ENCODE measurements around the gene GMPPA. TPM values are rescaled to one million over a fixed set of nuclear protein-coding genes. Genes with fewer than 3 reads are reported as not detected.
A peak's percentile ranks its signal among the peaks of the same experiment; 100 is the strongest.

GMPPA gene
- polyA plus RNA-seq, 10 donors = 21.7 to 29.9 (median 24.9) TPM

DNA sequence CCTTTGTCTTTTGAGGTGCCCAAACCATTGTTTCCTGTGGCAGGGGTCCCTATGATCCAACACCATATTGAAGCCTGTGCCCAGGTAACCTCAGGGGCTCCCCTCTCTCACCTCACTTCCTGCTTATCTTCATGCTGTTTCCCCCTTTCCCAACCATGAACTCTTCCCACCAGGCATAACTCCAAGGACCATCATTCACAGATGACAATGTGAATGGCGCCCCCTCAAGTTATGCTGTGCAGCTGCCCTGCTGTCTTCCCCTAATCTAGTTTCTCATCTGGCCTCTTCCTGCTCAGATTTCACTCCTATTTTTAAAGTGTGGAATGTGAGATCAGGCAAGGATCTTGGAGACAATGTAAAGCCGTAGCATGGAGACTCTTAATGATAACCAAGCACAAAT lies 1.4 kb downstream of the GMPPA start:
- no peak for DNase-seq

- no peak for DNase-seq
Measured at GRCh38 chr2:219501849-219502248, 3.2 kb downstream of the GMPPA start.

DNA sequence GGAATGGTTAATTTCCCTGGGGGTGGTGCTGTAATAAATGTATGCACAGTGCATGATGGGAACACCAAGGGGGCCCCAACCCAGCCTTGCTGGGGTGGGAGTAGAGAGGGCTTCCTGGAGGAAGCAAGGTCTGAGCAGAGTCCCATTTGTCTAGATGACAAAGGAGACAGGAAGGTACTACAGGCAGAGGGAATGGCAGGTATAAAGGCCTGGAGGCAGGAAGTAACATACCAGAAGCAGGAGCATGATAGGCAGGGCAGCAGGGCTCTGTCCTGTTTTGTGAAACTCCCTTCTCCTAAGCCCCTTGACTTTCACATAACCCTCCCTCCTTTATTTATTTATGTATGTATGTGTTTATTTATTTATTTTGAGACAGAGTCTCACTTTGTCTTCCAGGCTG lies 3.9 kb downstream of the GMPPA start:
- no peak for DNase-seq

- no peak for DNase-seq
Measured at GRCh38 chr2:219505585-219505984, 6.9 kb downstream of the GMPPA start.

DNA sequence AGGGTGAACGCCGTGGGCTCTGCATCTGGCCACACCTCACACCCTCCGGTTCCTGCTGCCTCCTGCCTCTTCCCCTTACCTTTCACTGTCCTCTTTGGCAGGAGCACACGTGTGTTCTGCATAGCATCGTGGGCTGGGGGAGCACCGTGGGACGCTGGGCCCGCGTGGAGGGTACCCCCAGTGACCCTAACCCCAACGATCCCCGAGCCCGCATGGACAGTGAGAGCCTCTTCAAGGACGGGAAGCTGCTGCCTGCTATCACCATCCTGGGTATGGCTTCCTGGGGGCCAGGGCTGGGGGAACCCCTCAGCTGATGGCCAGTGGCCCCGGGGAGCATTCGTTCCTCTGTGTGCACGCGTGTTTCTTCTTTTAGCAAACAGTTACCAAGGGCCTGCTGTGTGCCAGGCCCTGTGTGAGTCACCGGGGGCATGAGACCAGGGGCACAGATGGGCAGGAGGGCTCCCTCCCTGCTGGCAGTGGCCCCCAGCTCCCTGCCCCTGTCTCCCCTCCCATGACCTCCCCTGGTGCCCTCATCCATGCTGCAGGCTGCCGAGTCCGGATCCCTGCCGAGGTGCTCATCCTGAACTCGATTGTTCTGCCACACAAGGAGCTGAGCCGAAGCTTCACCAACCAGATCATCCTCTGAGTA lies 7.6 kb downstream of the GMPPA start:
- no peak for DNase-seq

DNA sequence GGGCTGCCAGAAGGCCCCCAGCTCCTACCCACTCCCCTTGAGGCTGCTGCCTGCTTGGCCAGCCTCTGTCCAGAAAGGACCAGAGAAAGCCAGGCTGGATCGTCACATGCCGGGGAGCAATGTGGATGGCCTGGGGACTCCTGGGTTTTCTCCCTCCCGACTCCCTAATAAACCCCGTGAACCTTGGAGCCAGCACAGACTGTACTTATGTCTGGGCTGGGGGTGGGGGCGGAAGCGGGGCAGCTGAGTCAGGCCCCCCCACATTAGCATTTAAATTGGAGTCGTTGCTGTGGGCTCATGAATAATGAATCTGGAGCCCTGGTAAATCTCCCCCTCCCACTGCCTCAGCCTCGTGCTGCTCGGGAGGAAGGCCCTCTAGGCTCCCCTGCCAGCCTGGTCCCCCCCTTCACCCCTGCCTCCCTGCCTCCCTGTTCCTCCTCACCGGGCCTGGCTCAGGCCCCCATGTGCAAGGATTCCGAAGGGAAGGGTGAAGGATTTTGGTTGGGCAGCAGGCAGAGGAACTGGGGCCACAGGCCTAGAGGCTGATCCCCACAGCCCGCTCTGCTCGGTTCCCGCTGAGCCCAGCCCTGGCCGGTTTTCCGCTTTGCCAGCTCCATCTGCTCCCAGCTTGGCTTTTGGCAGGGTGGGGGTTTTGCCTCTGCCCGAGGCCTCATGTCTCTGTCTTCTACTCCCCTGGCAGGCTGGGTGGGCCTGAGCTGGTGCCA lies 8.3 kb downstream of the GMPPA start:
- peak in 1 of 3 donors; percentile 62 for DNase-seq

DNA sequence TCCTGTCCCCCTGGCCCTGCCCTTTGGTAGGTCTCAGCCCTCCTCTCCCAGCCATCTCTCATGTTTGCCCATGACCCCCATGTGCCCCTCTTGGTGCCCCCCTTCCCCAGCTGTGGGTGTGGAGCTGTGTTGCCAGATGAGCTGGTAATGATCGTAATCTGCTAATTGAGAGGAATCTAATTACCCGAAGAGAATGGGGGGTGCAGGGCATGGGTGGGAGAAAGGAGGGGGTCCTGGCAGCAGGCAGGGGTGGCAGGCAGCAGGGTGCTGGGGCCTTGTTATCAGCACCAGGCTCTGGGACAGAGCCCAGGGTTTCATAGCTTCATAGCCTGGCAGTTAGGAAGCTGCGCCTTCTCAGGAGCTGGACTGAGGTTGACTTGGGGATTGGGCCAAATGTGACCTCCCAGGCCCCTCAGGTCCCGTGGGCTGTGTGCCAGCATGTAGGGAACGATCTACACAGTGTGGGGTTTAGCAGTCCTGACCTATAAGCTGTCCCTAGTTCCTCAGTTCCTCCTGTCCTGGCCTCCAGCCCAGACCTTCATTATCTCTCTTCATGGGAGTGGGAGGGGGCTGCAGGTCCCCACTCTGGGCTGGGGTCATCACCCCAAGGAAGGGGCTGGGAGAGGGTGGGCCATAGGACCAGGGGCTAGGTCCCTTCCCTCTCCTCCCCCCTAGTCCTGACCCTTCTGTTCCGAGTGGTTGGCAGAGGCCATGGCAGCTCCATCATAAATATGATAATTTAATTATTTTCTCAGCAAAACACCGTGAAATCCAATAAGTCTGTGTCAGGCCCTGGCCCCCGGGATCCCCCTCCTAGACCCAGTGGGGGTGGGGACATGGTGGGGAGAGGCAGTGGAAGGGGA lies 9.1 kb downstream of the GMPPA start:
- no peak for DNase-seq

DNA sequence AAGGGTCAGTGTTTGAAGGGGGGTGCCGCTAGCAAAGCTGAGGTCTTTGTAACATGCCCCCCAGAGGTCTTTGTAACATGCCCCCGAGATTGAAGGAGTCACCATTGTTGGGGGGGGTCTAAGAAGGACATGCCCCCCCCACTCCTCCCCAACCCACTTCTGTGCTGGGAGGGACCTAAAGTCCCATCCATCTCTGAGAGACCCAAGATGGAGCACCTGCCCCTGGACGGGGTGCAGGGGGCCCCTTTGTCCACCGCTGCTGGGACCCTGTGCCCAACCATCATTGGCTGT lies 9.7 kb downstream of the GMPPA start:
- DNase-seq = no peak

DNA sequence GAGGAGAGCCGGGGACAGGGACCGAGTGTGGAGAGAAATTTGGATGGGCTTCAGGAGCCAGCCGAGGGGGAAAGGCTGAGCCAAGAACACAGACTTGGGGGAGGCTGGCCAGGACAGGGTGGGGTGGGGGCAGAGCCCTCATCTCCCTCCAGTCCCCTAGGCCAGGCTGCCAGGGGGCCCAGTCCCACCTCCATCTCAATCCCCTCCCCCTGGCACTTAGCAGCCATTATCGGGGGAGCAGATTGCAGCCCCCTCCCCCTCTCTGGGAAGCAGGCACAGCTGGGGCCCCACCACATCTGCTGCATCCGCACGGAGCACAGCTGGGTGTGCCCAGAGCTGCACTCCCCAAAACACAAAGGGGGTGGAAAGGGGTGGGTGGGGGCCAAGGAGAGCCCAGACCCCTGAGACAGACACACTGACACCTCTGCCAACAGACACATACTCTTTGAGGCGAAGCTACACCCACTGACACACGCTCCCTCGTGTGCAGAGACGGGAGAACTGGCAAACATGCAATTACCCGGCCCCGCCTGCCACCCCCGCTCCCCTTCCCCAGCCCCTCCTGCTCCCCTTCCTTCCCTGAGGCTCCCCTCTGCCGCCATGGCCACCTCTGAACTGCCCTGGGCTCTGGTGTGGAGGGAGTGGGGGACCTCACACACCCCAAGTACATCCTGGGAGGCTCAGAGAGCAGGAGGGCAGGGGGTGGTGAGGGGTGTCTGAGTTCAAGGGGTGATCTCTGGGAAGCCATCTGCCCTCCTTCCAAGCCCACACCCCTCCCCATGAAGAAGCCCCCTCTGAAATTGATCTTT lies 10.5 kb downstream of the GMPPA start:
- DNase-seq = peak in 1 of 3 donors; percentile 71

DNA sequence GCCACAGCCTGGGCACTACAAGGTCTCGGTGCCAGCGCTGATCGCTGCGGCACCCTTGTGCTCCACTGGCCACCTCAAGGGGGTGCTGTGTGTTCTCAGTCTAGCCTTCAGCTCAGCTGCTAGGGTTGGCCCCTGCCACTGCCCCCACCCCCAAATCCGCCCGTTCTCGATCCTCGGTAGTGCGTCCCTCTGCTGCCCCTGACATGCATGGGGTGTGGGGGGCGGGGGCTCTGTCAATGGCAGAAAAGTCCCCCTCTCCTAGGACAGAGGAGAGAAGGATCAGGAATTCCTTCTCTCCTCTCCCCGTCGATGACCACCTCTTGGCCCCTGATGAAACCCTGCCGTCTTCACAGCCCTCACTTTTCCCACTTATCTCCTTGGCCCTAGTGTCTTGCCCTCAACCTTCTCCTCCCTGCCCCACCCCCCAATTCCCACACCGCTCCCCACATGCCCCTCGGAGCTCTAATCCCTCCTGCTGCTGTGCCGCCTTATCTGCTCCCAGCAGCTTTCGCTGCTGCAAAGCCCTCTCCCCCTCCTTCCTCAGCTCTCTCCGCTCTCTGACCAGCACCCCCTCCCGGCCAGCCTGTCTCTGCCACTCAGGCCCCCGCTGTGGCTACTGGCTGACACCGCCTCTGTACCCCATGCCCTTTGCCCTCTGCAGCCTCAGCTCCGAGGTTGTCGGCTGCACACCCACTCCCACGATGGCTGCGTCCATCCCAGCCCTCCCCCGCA lies 11.3 kb downstream of the GMPPA start:
- DNase-seq = peak in 2 of 3 donors; percentile 63 to 84

GRCh38 chr2:219510512-219511135 lies 11.9 kb downstream of the GMPPA start:
- DNase-seq = no peak

- no peak for DNase-seq
Measured at GRCh38 chr2:219511547-219512325, 13.0 kb downstream of the GMPPA start.

DNA sequence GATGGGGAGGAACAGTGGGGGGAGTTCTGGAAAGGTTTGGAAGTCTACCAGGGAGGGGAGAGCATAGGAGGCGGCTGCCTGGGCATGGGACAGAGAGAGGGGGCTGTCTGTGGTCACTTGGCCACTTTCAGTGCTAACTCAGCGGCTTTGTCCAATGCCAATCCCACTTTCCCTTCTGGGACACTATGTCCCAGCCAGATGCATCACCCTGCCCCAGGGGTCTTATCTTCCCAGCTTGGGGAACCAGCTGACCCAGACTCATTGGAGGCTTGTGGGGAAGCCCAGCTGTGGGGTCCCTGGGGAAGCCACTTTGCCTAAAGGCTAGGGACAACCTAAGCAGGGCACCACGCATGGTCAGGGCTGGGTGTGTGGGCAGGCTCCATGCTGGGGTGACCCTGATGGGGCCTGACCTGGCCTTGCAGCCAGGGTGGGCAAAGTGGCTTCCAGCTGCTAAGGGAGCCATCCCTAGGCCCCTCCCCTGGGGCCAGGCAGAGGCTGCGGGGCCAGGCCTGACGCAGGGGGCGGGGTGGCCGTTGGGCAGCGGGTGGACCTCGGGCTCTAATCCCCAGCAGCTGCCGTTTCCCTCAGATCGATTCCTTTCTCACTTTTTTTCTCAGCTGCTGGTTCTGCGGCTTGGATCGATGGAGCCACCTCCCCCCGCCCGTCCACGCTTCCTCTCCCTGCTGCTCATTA lies 14.0 kb downstream of the GMPPA start:
- peak in 1 of 3 donors; percentile 38 for DNase-seq

DNA sequence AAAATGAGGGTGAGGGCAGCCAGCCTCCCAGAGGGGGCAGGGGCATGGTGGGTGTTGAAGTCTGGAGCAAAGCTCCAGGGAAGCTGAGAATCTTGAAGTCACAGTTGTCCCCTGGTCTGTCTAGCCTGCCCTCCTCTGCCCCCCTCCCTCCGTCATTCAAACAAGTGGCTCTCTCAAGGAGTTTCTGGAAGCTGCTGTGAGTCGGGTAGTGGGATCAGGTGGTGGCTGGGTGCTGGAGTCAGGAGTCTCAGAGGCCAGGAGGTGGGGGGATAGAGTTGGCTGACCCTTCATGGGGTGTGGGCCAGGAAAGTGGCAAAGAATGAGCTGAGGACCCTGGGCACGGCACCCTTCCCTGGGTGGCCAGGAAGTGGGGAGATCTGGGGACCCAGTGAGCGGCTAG lies 15.1 kb downstream of the GMPPA start:
- no peak for DNase-seq

- peak in 1 of 3 donors; percentile 52 for DNase-seq
Measured at GRCh38 chr2:219514196-219514761, 15.6 kb downstream of the GMPPA start, which contains the start of gene ASIC4. TSS of gene ASIC4 (plus strand) at chr2:219514482. CDS start at chr2:219514725, 243 bp downstream.

- no peak for DNase-seq
Measured at GRCh38 chr2:219514836-219515235, 16.1 kb downstream of the GMPPA start.

DNA sequence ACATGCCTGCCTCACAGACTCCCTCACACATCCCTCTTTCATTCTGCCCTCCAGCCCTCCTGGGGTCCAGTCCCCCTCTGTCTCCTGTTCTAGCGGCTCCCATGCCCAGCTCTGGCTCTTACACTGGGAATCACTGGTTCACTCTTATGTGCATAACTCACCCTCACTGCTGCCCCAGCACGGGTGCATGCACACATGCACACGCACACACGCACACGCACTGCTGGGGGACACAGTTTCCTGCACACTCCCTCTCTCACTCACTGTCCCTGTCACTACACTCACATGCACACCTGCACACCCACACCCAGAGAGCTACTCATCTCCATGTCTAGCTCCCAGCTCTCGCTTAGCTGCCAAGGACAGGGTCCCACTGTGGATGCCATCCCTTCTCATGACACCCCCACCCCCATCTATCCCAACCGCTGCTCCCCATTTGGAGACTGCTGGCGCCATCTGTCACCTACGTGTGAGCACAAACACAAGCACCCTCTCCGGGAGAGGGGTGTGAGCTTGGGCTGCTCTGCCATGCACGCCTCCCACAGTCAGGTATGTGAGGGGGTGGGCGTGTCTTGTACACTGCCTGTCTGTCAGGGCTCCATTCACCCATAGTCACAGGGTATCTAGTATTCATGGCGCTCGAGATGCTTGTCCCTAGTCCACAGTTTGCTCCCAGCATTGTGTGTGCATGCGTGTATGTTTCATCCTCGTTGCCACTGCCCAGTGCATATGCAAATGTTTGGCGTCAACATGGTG lies 17.4 kb downstream of the GMPPA start:
- DNase-seq = no peak

DNA sequence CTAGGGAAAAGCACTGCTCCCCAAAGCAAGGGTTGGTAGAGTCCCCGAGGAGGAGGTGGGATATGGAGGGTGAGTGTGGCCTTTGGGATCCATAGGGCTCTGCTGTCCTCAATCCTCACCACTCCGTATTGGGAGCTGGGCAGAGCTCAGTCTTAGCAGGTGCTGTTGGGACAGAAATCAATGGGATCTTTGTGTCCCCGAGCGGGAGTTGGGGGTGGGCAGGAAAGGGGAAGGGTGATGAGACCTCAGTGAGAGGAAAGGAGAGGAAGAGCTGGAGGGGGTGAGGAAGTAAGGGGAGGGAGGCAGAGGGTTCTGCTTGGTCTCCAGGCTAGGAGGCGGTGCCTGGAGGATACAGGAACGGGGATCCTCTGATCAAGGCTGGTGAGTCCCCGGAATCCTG lies 18.2 kb downstream of the GMPPA start:
- DNase-seq = no peak

Data from muscle of back (tissue), 11 donors.